WTC11 (cell line): ENCODE data around the gene C9orf153. TPM values are rescaled to one million over a fixed set of nuclear protein-coding genes. Genes with fewer than 3 reads are reported as not detected.

Experiments used
- ATAC-seq: fragments of 200-7000 bp; cut with Tn5 transposase; 2 replicates; pipeline ENCODE4 v1.10.0; 2021; ENCODE audit warnings: mild to moderate bottlenecking, moderate library complexity
- CTCF ChIA-PET: fragments of 300-600 bp; sonication (Branson Sonifier 250); formaldehyde crosslinking; loops from one replicate; lab custom pipeline; 2021; ENCODE audit warnings: antibody characterized with exemption; lab: Charles Lee
- POLR2A ChIA-PET: fragments of 350-600 bp; sonication (Branson Sonifier 250); formaldehyde crosslinking; loops from one replicate; lab custom pipeline; 2021; ENCODE audit warnings: antibody characterized with exemption; lab: Charles Lee
- DNase-seq: peaks from one replicate; pipeline ENCODE4 v3.0.0; 2021; ENCODE audit warnings: low spot score
- H3K27ac Mint-ChIP-seq: 2 replicates; pipeline ENCODE4 v1.8.0; 2021; ENCODE audit warnings: mixed read lengths
- H3K27me3 Mint-ChIP-seq: 2 replicates; pipeline ENCODE4 v1.8.0; 2021; ENCODE audit warnings: low read depth, mild to moderate bottlenecking, moderate library complexity, mixed read lengths
- H3K36me3 Mint-ChIP-seq: 2 replicates; pipeline ENCODE4 v1.8.0; 2021; ENCODE audit warnings: mixed read lengths
- H3K4me1 Mint-ChIP-seq: 2 replicates; pipeline ENCODE4 v1.8.0; 2022; ENCODE audit warnings: mixed read lengths
- H3K4me3 Mint-ChIP-seq: 2 replicates; pipeline ENCODE4 v1.8.0; 2021; ENCODE audit warnings: mild to moderate bottlenecking, moderate library complexity, mixed read lengths
- H3K9me3 Mint-ChIP-seq: 2 replicates; pipeline ENCODE4 v1.8.0; 2021; ENCODE audit warnings: mixed read lengths
- ATF1 ChIP-seq: sonication (generic); formaldehyde crosslinking; IDR thresholded peaks from 2 replicates; pipeline ENCODE4 v1.8.1; 2023; ENCODE audit warnings: mild to moderate bottlenecking, moderate library complexity, missing genetic modification reagents
- CBFB ChIP-seq: sonication (generic); formaldehyde crosslinking; IDR thresholded peaks from 2 replicates; pipeline ENCODE4 v1.8.1; 2022; ENCODE audit warnings: mild to moderate bottlenecking, low read depth, missing genetic modification reagents
- EMX1 ChIP-seq: fragments of 250-450 bp; sonication (Bioruptor Pico); IDR thresholded peaks from 2 replicates; pipeline ENCODE4 v1.8.0; 2021; ENCODE audit warnings: mild to moderate bottlenecking
- GABPB1 ChIP-seq: sonication (generic); formaldehyde crosslinking; IDR thresholded peaks from 2 replicates; pipeline ENCODE4 v1.8.1; 2023; ENCODE audit warnings: mild to moderate bottlenecking, missing genetic modification reagents
- MXD4 ChIP-seq: fragments of 250-450 bp; sonication (Bioruptor Pico); IDR thresholded peaks from 2 replicates; pipeline ENCODE4 v1.8.0; 2021; ENCODE audit warnings: mild to moderate bottlenecking, moderate library complexity, borderline replicate concordance
- MYBL2 ChIP-seq: sonication (generic); formaldehyde crosslinking; IDR thresholded peaks from 2 replicates; pipeline ENCODE4 v1.8.1; 2023; ENCODE audit warnings: mild to moderate bottlenecking, moderate library complexity, missing genetic modification reagents
- NFATC4 ChIP-seq: fragments of 250-450 bp; sonication (Bioruptor Pico); IDR thresholded peaks from 2 replicates; pipeline ENCODE4 v1.9.0; 2021; ENCODE audit warnings: mild to moderate bottlenecking
- PRRX2 ChIP-seq: fragments of 250-450 bp; sonication (Bioruptor Pico); IDR thresholded peaks from 2 replicates; pipeline ENCODE4 v1.8.0; 2021; ENCODE audit warnings: mild to moderate bottlenecking
- SMAD3 ChIP-seq: sonication (generic); formaldehyde crosslinking; IDR thresholded peaks from 2 replicates; pipeline ENCODE4 v1.8.0; 2022; ENCODE audit warnings: missing genetic modification reagents, mild to moderate bottlenecking, borderline replicate concordance
- SMAD4 ChIP-seq: sonication (generic); formaldehyde crosslinking; IDR thresholded peaks from 2 replicates; pipeline ENCODE4 v1.8.0; 2022; ENCODE audit warnings: mild to moderate bottlenecking, missing genetic modification reagents
- SOX15 ChIP-seq: fragments of 250-450 bp; sonication (Bioruptor Pico); IDR thresholded peaks from 2 replicates; pipeline ENCODE4 v1.9.0; 2021; ENCODE audit warnings: mild to moderate bottlenecking
- ZNF121 ChIP-seq: sonication (generic); formaldehyde crosslinking; IDR thresholded peaks from 2 replicates; pipeline ENCODE4 v1.8.0; 2023; ENCODE audit warnings: missing genetic modification reagents
- ZNF219 ChIP-seq: sonication (generic); formaldehyde crosslinking; IDR thresholded peaks from 2 replicates; pipeline ENCODE4 v1.8.0; 2023; ENCODE audit warnings: missing genetic modification reagents, mild to moderate bottlenecking, borderline replicate concordance
- ZNF232 ChIP-seq: sonication (generic); formaldehyde crosslinking; IDR thresholded peaks from 2 replicates; pipeline ENCODE4 v1.8.0; 2022; ENCODE audit warnings: mild to moderate bottlenecking, missing genetic modification reagents
- ZNF263 ChIP-seq: sonication (generic); formaldehyde crosslinking; IDR thresholded peaks from 2 replicates; pipeline ENCODE4 v1.8.1; 2022; ENCODE audit warnings: low read depth, mild to moderate bottlenecking, moderate library complexity, missing genetic modification reagents
- total RNA-seq: library from RNA; stranded (reverse); gene quantifications from 3 replicates; pipeline ENCODE4 v1.2.3, GENCODE V29; 2021
- TF ChIP-seq, protein P1 (sequence below): sonication (generic); formaldehyde crosslinking; IDR thresholded peaks from 2 replicates; pipeline ENCODE4 v1.8.0; 2022; ENCODE audit warnings: mild to moderate bottlenecking, missing genetic modification reagents
- TF ChIP-seq, protein P2 (sequence below): sonication (generic); formaldehyde crosslinking; conservative IDR thresholded peaks from 2 replicates; pipeline ENCODE4 v1.8.1; 2022; ENCODE audit warnings: mild to moderate bottlenecking, missing genetic modification reagents
- TF ChIP-seq, protein P3 (sequence below): fragments of 250-450 bp; sonication (Bioruptor Pico); IDR thresholded peaks from 2 replicates; pipeline ENCODE4 v1.9.0; 2021; ENCODE audit warnings: mild to moderate bottlenecking
- TF ChIP-seq, protein P4 (sequence below): sonication (generic); formaldehyde crosslinking; IDR thresholded peaks from 2 replicates; pipeline ENCODE4 v1.8.1; 2022; ENCODE audit warnings: missing genetic modification reagents, borderline replicate concordance
- TF ChIP-seq, protein P5 (sequence below): sonication (generic); formaldehyde crosslinking; IDR thresholded peaks from 2 replicates; pipeline ENCODE4 v1.8.0; 2022; ENCODE audit warnings: mild to moderate bottlenecking, missing genetic modification reagents
- TF ChIP-seq, protein P6 (sequence below): sonication (generic); formaldehyde crosslinking; IDR thresholded peaks from 2 replicates; pipeline ENCODE4 v1.8.1; 2023; ENCODE audit warnings: mild to moderate bottlenecking, missing genetic modification reagents
- TF ChIP-seq, protein P7 (sequence below): fragments of 250-450 bp; sonication (Bioruptor Pico); IDR thresholded peaks from 2 replicates; pipeline ENCODE4 v1.9.0; 2021; ENCODE audit warnings: moderate library complexity, mild to moderate bottlenecking, inconsistent platforms, borderline replicate concordance

Gene C9orf153
- total RNA-seq, 1 experiment from 2014 or later, result not detected

DNA sequence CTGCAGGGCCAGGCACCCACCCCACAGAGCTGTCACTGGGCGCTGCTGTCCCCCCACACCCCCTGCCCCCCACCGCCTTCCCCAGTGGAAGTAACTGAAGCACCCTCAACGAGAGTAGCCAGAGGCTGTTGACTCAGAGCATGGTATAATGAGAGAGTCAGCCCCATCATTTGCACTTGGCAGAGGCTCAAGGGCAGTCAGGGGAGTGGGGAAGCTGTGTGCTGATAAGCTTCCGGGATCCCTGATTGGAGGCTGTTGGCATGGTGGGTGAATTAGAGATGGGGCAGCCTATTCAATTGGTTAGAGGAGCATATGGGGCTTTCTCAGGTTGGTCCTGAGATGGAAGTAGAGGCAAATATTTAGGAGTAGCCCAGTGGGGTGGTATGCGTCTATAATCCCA lies 83.0 kb downstream of the C9orf153 start:
- no peaks in the 10 kb centered on the region for H3K36me3 Mint-ChIP-seq
- H3K4me1 Mint-ChIP-seq, result peaks cover 32% of the 10 kb centered on the region
- POLR2A ChIA-PET, result no interaction called here
- no peak overlapping the region for H3K27ac Mint-ChIP-seq
- CTCF ChIA-PET, result interaction anchor here (1.3 to 2.4 kb wide), 2 partner anchors 26 to 141 kb away, joined by 4 to 10 read pairs; no protein-coding TSS in a partner anchor
- no peaks in the 10 kb centered on the region for H3K27me3 Mint-ChIP-seq
- TF ChIP-seq PRRX2 (CRISPR knock-in tag), result no peak
- TF ChIP-seq ATF1, result no peak
- no peak for TF ChIP-seq GABPB1
- no peak for TF ChIP-seq ZNF121
- no peak for TF ChIP-seq ZNF263 (CRISPR knock-in tag)
- no peak for TF ChIP-seq SMAD3
- TF ChIP-seq, protein P1, sequence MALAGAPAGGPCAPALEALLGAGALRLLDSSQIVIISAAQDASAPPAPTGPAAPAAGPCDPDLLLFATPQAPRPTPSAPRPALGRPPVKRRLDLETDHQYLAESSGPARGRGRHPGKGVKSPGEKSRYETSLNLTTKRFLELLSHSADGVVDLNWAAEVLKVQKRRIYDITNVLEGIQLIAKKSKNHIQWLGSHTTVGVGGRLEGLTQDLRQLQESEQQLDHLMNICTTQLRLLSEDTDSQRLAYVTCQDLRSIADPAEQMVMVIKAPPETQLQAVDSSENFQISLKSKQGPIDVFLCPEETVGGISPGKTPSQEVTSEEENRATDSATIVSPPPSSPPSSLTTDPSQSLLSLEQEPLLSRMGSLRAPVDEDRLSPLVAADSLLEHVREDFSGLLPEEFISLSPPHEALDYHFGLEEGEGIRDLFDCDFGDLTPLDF (CRISPR knock-in tag), result no peak
- TF ChIP-seq MXD4 (CRISPR knock-in tag), result no peak
- no peak for TF ChIP-seq ZNF232
- TF ChIP-seq, protein P2, sequence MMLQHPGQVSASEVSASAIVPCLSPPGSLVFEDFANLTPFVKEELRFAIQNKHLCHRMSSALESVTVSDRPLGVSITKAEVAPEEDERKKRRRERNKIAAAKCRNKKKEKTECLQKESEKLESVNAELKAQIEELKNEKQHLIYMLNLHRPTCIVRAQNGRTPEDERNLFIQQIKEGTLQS (CRISPR knock-in tag), result no peak
- TF ChIP-seq, protein P3, sequence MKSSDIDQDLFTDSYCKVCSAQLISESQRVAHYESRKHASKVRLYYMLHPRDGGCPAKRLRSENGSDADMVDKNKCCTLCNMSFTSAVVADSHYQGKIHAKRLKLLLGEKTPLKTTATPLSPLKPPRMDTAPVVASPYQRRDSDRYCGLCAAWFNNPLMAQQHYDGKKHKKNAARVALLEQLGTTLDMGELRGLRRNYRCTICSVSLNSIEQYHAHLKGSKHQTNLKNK (CRISPR knock-in tag), result no peak
- TF ChIP-seq SOX15 (CRISPR knock-in tag), result no peak
- TF ChIP-seq ZNF219 (CRISPR knock-in tag), result no peak
- TF ChIP-seq, protein P4, sequence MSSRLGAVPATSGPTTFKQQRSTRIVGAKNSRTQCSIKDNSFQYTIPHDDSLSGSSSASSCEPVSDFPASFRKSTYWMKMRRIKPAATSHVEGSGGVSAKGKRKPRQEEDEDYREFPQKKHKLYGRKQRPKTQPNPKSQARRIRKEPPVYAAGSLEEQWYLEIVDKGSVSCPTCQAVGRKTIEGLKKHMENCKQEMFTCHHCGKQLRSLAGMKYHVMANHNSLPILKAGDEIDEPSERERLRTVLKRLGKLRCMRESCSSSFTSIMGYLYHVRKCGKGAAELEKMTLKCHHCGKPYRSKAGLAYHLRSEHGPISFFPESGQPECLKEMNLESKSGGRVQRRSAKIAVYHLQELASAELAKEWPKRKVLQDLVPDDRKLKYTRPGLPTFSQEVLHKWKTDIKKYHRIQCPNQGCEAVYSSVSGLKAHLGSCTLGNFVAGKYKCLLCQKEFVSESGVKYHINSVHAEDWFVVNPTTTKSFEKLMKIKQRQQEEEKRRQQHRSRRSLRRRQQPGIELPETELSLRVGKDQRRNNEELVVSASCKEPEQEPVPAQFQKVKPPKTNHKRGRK (CRISPR knock-in tag), result no peak
- TF ChIP-seq, protein P5, sequence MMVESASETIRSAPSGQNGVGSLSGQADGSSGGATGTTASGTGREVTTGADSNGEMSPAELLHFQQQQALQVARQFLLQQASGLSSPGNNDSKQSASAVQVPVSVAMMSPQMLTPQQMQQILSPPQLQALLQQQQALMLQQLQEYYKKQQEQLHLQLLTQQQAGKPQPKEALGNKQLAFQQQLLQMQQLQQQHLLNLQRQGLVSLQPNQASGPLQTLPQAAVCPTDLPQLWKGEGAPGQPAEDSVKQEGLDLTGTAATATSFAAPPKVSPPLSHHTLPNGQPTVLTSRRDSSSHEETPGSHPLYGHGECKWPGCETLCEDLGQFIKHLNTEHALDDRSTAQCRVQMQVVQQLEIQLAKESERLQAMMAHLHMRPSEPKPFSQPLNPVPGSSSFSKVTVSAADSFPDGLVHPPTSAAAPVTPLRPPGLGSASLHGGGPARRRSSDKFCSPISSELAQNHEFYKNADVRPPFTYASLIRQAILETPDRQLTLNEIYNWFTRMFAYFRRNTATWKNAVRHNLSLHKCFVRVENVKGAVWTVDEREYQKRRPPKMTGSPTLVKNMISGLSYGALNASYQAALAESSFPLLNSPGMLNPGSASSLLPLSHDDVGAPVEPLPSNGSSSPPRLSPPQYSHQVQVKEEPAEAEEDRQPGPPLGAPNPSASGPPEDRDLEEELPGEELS, result no peak
- TF ChIP-seq EMX1, result no peak
- TF ChIP-seq, all 79 proteins: peak for 0
- no peak overlapping the region for H3K4me3 Mint-ChIP-seq
- DNase-seq (no peak), ATAC-seq (peak; percentile 29; the same call in 1 of the 2 replicates)
- no peaks in the 10 kb centered on the region for H3K9me3 Mint-ChIP-seq

DNA sequence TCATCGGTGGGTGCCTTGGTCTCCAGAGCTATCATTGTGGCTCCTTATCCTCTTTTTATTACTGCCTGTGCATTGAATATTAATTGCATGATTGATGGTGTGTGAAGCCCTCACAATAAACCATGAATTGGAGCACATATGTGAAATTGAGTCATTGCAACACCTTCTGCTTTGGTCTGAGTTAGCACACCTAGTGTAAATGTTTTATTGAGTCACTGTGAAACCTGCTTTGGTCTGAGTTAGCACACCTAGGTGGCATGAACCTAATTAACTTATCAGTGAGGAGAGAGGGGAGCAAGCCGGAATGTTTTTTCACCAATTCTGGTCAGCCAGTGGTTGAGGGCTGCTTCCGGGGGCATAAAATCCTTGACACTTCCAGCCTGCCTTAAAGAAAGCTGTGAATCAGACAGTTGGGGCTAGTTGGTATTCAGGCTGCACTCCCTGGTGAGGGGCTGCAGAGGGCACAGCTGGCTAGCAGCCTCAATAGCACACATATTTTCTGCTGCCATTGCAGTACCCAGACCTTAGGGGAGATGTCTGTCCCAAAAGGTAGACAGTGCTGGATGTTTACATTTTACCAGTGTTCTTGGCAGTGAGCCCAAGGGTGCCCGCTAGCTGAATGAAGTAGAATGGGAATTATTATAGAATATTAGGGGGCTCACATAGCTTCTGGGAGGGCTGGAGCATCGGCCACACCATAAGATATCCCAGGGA lies 83.6 kb downstream of the C9orf153 start:
- DNase-seq, result no peak
- Mint-ChIP-seq H3K27ac (peak overlapping the region; percentile 20; the same call in 1 of the 2 replicates), H3K4me3 (no peak overlapping the region), H3K9me3 (no peaks in the 10 kb centered on the region), H3K27me3 (no peaks in the 10 kb centered on the region), H3K36me3 (no peaks in the 10 kb centered on the region), H3K4me1 (peaks cover 27% of the 10 kb centered on the region)
- ATAC-seq, result peak; percentile 47; the same call in 1 of the 2 replicates
- TF ChIP-seq CBFB (CRISPR knock-in tag) (no peak), ZNF232 (no peak), ZNF219 (CRISPR knock-in tag) (no peak), MYBL2 (no peak), NFATC4 (CRISPR knock-in tag) (no peak), SMAD4 (no peak)
- TF ChIP-seq, protein P6, sequence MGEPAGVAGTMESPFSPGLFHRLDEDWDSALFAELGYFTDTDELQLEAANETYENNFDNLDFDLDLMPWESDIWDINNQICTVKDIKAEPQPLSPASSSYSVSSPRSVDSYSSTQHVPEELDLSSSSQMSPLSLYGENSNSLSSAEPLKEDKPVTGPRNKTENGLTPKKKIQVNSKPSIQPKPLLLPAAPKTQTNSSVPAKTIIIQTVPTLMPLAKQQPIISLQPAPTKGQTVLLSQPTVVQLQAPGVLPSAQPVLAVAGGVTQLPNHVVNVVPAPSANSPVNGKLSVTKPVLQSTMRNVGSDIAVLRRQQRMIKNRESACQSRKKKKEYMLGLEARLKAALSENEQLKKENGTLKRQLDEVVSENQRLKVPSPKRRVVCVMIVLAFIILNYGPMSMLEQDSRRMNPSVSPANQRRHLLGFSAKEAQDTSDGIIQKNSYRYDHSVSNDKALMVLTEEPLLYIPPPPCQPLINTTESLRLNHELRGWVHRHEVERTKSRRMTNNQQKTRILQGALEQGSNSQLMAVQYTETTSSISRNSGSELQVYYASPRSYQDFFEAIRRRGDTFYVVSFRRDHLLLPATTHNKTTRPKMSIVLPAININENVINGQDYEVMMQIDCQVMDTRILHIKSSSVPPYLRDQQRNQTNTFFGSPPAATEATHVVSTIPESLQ (CRISPR knock-in tag), result no peak
- TF ChIP-seq, protein P7, sequence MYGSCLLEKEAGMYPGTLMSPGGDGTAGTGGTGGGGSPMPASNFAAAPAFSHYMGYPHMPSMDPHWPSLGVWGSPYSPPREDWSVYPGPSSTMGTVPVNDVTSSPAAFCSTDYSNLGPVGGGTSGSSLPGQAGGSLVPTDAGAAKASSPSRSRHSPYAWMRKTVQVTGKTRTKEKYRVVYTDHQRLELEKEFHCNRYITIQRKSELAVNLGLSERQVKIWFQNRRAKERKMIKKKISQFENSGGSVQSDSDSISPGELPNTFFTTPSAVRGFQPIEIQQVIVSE (CRISPR knock-in tag), result no peak
- TF ChIP-seq, protein P5, result no peak
- TF ChIP-seq, protein P1 (CRISPR knock-in tag), result no peak
- ChIA-PET CTCF (interaction anchor here (1.3 to 2.4 kb wide), 2 partner anchors 26 to 140 kb away, joined by 4 to 10 read pairs; no protein-coding TSS in a partner anchor), POLR2A (no interaction called here)
